Ovary (tissue), 3 donors: ENCODE measurements around the gene COL1A2.

Source experiments
- EP300 ChIP-seq: sonication (generic); formaldehyde crosslinking; IDR thresholded peaks from one replicate; pipeline ENCODE4 v1.6.1; 2017; ENCODE audit warnings: antibody characterized with exemption
- POLR2A ChIP-seq: fragments of 450-650 bp; IDR thresholded peaks from one replicate; pipeline ENCODE4 v1.6.1; 2017; ENCODE audit warnings: antibody characterized with exemption, mild to moderate bottlenecking, moderate library complexity
- TF ChIP-seq, protein P1 (sequence below), 3 donors: fragments of 450-650 bp in 2 of 3; fragments of 200-600 bp in 1 of 3; IDR thresholded peaks; one replicate each; pipeline versions ENCODE4 v1.5.1 to v1.8.0; 2016 to 2022; ENCODE audit warnings: antibody characterized with exemption in 3 of 3, mild to moderate bottlenecking in 1 of 3
- donor health status: DM: no; HTN: no; CAD: no.

DNA sequence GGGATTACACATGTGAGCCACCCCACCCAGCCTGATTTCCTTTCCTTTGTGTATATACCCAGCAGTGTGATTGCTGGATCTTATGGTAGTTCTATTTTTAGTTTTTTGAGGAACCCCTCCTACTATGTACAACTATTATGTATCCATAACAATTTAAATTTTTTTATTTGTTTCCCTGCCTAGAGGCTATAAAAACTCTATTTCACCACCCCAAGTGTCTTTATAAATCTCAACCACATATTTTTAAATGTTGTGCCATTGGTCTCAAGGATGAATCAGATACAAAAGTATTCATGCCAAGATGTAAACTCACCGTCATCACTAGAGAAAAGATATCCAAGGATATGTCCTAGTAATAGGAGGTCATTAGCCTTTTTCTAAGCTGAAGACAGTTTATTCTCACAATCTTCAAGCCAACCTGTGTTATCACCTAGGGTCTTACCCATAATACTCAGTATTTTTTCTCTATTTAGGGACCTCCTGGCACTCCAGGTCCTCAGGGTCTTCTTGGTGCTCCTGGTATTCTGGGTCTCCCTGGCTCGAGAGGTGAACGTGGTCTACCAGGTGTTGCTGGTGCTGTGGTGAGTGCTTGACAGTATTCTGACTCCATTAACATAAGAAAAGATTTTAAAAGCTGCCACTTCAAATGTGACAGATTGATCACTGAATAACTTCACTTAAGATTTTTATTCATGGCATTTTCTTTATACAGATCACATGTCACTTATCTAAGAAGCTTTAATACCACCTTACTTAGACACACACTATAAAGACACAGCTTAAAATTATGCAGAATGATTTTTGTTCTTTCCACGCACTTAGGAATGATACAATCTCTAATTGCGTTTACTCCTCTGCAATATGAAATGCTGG, 29.4 kb downstream of the COL1A2 start:
- TF ChIP-seq, protein P1, sequence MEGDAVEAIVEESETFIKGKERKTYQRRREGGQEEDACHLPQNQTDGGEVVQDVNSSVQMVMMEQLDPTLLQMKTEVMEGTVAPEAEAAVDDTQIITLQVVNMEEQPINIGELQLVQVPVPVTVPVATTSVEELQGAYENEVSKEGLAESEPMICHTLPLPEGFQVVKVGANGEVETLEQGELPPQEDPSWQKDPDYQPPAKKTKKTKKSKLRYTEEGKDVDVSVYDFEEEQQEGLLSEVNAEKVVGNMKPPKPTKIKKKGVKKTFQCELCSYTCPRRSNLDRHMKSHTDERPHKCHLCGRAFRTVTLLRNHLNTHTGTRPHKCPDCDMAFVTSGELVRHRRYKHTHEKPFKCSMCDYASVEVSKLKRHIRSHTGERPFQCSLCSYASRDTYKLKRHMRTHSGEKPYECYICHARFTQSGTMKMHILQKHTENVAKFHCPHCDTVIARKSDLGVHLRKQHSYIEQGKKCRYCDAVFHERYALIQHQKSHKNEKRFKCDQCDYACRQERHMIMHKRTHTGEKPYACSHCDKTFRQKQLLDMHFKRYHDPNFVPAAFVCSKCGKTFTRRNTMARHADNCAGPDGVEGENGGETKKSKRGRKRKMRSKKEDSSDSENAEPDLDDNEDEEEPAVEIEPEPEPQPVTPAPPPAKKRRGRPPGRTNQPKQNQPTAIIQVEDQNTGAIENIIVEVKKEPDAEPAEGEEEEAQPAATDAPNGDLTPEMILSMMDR (IDR thresholded peaks at IDR 0.05), result no peak
- TF ChIP-seq EP300 (no peak), POLR2A (no peak)
